Body of pancreas (tissue), 4 donors: ENCODE data around the gene KRT36.

Experiments
- CTCF ChIP-seq, 7 experiments: fragments of 450-650 bp in 4 of 7; fragments of 200-600 bp in 3 of 7; sonication (generic) in 3 of 7; IDR thresholded peaks; one replicate each; pipeline ENCODE4 v1.5.1; 2016 to 2019; ENCODE audit warnings: antibody characterized with exemption in 7 of 7
- POLR2A ChIP-seq, 3 donors: fragments of 450-650 bp; IDR thresholded peaks; one replicate each; pipeline ENCODE4 v1.6.1; 2016; ENCODE audit warnings: antibody characterized with exemption in 3 of 3, mild to moderate bottlenecking in 2 of 3

- TF ChIP-seq POLR2A (IDR thresholded peaks at IDR 0.05) (peak in 1 of 3 donors; percentile 8), CTCF (IDR thresholded peaks at IDR 0.05) (no peak)
Measured at GRCh38 chr17:41519501-41520224, 30.0 kb upstream of the KRT36 start.
